Stimulated activated CD8-positive, alpha-beta memory T cell treated with anti-CD3 and anti-CD28 coated beads, Interleukin-12 subunit alpha, Interleukin-12 subunit beta, amount 100 ng/mL, for 4 hours (primary cell): Measurements from ENCODE around the gene SIX1.

Source experiments
- DNase-seq: peaks from one replicate; pipeline ENCODE4 v3.0.0-alpha.2; 2020; ENCODE audit warnings: low read depth

Gene SIX1

GRCh38 chr14:60648934-60649874, at the start of gene SIX1:
SIX1 (minus strand) TSS chr14:60649477; CDS start chr14:60649189, 288 bp downstream.
- DNase-seq, result no peak

- no peak for DNase-seq
Observed at GRCh38 chr14:60695327-60695726, 46.0 kb upstream of the SIX1 start.

GRCh38 chr14:60691383-60692113, 42.3 kb upstream of the SIX1 start:
- DNase-seq, result no peak

- no peak for DNase-seq
Observed at GRCh38 chr14:60686865-60687264, 37.6 kb upstream of the SIX1 start.

GRCh38 chr14:60684203-60684602, 34.9 kb upstream of the SIX1 start:
- no peak for DNase-seq

GRCh38 chr14:60681271-60681670, 32.0 kb upstream of the SIX1 start:
- DNase-seq, result no peak

GRCh38 chr14:60680511-60680910, 31.2 kb upstream of the SIX1 start:
- no peak for DNase-seq

- no peak for DNase-seq
Observed at GRCh38 chr14:60679566-60680258, 30.4 kb upstream of the SIX1 start.

GRCh38 chr14:60677701-60678100, 28.4 kb upstream of the SIX1 start:
- DNase-seq, result no peak

- no peak for DNase-seq
Observed at GRCh38 chr14:60670989-60671388, 21.7 kb upstream of the SIX1 start.

- DNase-seq, result no peak
Observed at GRCh38 chr14:60668431-60669112, 19.3 kb upstream of the SIX1 start.

- DNase-seq, result no peak
Observed at GRCh38 chr14:60665177-60665550, 15.9 kb upstream of the SIX1 start.

GRCh38 chr14:60662982-60663381, 13.7 kb upstream of the SIX1 start:
- DNase-seq, result no peak

GRCh38 chr14:60661721-60662120, 12.4 kb upstream of the SIX1 start:
- DNase-seq, result no peak

- DNase-seq, result no peak
Observed at GRCh38 chr14:60658909-60659585, 9.8 kb upstream of the SIX1 start.

GRCh38 chr14:60658211-60658690, 9.0 kb upstream of the SIX1 start:
- no peak for DNase-seq

GRCh38 chr14:60657456-60658210, 8.4 kb upstream of the SIX1 start:
- no peak for DNase-seq

GRCh38 chr14:60656686-60657455, 7.6 kb upstream of the SIX1 start:
- DNase-seq, result no peak

- DNase-seq, result no peak
Observed at GRCh38 chr14:60655898-60656685, 6.8 kb upstream of the SIX1 start.
